HG02885 (cell line): ENCODE measurements around the gene TAS1R3.

Source experiments
- ATAC-seq: cut with Tn5 transposase; IDR thresholded peaks from one replicate; pipeline ENCODE4 v1.9.1; 2021; ENCODE audit warnings: mild to moderate bottlenecking; ENCODE audit not compliant: unreplicated experiment, poor library complexity

Gene TAS1R3

GRCh38 chr1:1294250-1294890 lies 36.7 kb upstream of the TAS1R3 start:
- ATAC-seq: no peak

DNA sequence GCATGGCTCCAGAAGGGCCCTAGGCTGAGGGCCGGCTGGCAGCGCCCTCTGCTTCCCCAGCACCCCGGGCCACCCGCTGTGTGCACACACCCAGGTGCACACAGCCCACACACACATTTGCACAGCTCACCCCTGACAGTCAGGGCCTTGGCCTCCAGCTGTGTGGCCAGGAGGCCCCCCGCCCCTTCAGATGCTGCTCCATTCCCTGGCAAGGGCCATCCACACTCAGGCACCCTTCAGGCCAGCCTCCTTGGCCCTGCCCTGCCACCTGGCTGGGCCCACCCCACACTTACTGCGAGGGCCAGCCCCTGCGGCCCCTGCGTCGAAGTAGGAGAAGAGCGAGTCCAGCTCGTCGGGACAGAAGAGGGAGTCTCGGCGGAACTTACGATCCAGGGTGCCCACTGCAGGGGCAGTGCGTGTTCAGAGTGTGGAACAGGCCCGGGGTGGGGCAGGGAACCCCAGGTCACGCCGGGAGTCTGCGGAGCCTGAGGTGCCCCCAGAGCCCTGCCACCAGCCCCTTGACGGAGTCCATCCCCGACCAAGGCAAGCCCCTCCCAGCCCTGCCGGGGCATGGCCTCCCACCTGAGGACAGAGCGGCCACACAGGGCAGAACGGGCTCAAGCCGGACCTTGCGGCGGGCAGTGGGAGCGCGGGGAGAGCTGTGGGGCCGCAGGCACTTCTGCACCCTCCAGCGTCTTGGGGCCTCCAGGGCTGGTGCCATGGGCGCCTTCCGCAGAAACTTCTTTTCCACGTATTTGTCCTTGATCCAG lies 35.7 kb upstream of the TAS1R3 start:
- no peak for ATAC-seq

DNA sequence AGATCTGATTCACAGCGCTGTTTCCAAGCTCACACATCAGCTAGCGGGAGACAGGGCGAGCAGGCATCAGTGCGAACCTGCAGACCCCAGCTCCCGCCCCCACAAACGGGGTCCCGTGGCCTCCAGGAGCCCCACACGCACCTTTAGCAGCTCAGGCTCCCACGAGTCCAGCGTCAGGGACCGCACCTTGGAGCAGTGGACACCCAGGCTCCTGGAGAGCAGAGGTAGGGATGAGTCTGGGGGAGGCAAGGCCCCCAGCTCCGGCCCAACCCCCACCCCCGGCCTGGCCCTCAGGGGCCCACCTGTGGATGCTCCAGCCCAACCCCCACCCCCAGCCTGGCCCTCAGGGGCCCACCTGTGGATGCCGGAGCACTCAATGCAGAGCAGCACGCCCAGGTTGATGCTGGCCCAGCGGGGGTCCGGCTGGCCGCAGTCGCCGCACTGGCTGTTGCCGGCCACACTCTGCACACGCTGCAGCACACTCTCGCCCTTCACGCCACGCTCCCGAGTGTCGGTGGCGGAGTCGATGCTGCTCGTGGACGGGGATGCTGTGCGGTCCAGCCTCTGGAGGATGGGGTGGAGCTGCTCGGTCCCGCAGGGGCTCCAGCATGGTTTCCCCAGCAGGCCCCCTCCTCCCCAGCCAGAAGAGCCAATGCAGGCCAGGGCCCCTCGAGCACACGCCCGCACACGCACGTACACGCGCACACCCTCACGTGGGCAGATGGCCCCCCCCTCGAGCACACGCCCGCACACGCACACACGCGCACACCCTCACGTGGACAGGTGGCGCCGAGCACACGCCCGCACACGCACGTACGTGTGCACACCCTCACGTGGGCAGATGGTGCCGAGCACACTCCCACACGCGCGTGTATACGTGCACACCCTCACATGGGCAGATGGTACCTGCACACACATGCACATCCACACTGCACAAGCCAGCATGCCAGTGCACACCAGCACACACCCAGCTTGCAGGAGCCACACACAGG lies 34.7 kb upstream of the TAS1R3 start:
- ATAC-seq: no peak

DNA sequence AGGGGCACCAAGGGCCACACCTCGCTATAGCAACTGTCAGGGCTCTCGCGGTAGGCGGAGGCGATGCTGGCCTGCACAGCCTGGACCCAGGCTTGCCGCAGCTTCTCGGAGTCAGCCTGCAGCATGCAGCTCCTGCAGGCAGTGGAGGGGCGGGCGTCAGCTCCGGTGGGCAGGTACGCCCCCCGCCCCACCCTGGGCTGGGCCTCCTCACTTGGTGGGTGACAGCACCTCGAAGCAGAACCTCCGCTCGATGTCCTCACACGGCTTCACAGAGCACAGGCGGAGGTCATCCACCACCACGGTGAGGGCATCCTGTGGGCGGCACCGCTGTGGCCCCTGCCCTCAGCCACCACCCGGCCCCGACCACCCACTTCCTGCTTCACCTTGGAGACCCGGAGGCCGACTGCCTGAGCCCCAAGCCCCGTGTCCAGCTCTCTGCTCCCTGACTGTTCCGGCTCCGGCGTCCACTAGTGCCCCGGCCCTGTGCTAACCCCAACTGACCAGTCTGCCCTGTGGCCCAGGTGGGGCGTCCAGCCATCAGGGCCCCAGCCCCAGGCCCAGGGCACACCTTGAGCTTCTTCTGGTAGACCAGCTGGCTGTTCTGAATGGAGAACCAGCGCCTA lies 33.2 kb upstream of the TAS1R3 start:
- ATAC-seq: no peak

GRCh38 chr1:1298861-1299685 lies 32.0 kb upstream of the TAS1R3 start:
- no peak for ATAC-seq

DNA sequence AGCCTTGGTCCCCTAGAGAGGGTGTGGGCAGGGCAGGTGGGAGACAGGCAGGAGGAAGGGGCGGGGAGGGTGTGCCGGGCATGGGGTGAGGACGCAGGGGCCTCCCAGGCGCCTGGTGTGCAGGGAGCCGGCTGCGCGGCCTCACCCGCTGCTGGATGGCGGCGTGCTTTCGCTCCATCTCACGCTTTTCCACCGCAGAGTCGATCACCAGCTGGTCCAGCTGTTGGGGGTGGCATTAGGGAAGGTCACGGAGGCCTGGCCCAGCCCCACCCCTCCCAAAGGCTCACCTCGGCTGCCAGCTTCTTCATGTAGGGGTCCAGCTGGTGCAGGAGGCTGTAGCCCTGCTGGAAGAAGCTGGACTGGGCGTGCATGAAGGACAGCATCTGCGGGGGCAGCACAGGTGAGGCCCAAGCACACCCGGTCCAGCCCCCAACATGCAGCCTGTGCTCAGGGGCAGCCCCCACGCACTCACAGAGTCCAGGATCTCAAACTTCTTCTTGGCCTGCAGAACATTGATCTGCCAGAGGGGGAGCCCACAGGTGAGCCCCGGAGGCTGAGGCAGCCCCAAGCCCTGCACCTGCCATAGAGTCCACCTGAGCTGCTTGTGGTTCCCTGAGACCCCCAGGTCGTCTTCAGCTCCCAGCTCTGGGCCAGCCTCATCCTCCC lies 31.3 kb upstream of the TAS1R3 start:
- ATAC-seq: no peak

DNA sequence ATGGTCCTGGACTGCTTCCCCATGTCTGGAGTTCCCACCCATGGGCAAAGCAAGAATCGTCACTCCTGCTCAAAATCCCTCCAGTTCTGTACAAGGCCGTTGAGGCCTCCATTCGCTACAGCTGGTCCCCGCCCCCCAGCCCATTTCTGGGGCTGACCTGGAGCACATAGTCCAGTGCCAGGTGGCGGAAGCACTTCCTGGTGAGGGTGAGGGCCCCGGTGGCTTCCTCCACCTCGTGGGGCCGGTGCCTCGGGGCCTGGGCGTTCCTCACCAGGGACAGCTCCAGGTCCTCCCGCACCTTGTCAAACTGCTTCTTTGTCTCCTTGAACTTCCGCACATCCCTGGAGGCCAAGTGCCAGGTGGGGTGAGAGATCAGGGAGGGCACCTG lies 30.7 kb upstream of the TAS1R3 start:
- no peak for ATAC-seq

GRCh38 chr1:1302006-1302430 lies 29.1 kb upstream of the TAS1R3 start:
- no peak for ATAC-seq

DNA sequence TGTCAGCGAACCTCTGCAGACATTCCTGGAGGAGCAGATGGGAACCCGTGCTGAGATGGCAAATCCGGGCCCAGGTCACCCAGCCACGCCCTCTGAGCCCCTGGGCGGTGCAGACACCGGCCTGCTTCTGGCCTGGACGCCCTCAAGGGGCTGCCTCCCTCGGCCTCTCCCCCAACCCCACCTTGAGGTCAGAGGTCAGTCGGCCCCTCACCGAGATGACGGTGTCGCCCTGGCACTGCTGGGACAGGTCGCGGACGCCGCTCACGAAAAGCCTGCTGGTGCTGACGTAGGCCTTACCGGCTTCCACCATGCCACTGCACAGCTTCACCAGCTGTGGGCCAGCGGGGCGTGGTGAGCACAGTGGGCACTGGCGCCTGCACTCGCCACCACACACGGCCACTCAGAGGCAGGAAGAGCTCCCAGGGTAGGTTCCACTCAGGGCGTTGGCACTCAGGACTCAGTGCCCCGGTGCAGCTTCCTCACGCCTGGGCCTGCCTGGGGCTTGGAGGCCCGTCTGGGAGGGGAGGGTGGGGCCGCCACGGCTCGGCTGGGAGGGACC lies 28.1 kb upstream of the TAS1R3 start:
- no peak for ATAC-seq

GRCh38 chr1:1303736-1304135 lies 27.3 kb upstream of the TAS1R3 start:
- ATAC-seq: no peak

DNA sequence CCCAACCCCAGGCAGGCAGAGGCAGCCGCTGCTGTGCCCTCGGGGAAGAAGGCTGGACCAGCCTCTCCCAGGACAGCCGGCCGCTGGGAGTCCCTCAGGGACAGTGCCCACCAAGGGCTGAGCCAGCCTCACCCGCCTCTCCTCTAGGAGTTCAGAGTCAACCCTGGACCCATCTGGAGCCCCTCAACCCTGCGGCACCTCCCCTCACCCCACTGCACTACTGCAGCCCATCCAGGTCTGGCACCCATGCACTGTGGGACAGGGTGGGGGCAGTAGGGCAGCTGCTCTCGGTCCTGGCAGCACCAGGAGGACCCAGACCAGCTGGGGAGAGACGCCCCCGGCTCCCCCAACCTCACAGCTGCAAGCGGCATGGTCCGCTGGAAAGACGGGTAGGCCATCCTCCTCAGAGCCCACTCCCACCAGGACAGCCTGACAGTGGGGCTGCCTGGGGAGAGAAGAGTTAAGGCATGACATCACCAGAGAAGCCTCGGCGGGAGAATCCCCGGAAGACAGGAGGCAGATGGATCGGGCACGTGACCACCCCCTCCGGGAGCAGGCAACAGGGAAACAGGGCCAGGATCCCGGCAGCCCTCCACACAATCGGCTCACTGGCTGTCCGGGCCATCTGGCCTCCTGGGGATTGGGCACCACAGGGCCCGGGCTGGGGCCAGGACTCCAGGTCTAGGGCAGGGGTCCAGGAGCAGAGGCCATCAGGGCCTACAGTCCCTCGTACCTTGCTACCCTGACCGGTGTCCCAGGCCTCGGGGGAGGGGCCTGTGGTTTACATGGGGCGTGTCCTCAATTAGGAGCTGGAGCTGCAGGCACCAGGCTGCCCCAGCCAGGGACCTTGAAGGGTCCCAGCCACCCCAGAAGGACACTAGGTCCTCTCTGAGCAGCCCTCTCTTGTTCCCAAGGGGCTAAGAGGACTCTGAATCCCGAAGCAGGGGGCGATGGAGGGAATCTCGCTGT lies 26.5 kb upstream of the TAS1R3 start:
- no peak for ATAC-seq

DNA sequence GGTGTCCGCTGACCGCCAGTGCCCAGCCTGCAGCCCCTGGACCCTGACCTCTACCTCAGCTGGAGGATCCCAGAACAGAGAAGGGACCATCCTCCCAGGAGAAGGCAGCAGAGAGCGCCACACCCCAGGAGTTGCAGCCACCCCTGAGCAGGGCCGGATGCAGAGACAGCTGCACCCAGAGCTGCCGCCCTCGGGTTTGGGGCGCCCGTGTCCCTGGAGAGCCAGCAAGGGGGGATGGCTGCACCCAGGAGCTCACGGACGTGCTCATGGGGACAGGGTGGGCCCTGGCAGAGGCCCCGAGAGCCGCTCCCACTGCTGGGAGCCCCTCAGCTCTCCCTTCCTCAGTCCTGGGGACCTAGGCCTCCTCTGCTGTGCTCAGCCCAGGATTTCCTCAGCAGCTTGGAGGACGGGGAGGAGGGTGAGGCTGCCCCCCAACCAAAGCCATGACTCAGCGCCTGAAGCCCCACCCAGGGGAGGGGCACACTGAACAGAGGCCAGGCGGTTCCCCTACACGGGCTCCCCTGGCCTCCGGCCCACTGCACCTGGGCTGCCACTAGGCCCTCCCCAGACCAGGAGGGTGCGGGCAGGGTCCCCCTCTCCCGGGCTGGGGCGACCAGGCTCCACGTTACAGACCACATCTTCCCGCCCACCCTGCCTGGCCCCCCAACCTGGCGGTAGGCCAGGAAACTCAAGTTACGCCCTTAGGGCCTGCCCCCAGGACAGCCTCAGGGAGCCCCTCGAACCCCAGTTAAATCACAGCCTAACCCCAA lies 25.6 kb upstream of the TAS1R3 start:
- no peak for ATAC-seq

DNA sequence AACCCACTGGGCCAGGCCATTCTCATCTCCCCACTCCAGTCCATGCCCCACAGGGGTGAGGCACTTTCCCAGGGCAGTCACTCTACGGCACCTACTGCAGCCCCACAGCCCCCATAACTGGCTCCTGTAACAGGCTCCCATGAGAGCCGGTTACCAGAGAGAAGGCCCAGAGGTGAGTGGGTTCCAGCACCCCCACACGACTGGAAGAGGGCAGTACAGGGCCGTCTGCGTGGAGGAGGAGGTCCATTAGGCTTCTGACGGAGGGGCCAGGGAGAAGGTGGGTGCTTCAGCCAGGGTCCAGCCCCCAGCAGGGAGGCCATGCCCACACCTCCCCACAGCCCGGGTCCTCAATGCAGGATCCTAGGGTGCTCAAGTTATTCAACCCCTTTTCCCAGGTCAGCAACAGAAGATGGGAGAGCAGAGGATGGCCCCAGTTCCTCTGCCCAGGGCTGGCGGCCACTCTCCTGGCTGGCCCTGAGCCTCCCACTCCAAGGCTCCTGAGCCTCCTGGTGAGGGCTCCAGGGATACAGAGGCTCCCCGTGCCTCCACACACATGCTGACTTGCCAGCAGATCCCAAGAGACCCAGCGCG lies 24.9 kb upstream of the TAS1R3 start:
- no peak for ATAC-seq

DNA sequence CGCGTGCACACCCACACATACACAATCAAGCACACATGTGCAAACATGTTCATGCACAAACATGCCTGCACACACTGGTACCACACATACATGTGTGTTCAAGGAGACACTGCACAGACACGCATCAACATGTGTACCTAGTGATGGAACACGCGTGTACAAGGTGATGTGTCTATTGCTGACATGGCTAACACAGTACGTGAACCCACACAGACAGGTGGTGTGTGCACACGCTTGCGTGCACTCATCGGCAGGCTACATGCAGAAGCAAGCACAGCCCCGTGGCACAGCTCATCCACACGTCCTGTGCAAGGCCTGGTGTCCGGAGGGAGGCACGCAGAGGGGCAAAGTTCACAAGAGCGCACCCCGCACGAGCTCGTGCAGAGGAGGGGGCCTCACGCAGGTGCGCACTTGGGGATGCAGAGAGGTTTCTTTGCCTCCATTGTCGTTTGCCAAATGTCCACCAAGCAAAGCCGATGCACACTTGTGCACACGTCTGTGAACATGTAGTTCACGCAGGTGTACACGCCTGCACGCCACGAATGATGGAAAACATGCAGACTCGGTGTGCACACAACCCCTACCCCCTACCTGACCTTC lies 24.3 kb upstream of the TAS1R3 start:
- no peak for ATAC-seq

DNA sequence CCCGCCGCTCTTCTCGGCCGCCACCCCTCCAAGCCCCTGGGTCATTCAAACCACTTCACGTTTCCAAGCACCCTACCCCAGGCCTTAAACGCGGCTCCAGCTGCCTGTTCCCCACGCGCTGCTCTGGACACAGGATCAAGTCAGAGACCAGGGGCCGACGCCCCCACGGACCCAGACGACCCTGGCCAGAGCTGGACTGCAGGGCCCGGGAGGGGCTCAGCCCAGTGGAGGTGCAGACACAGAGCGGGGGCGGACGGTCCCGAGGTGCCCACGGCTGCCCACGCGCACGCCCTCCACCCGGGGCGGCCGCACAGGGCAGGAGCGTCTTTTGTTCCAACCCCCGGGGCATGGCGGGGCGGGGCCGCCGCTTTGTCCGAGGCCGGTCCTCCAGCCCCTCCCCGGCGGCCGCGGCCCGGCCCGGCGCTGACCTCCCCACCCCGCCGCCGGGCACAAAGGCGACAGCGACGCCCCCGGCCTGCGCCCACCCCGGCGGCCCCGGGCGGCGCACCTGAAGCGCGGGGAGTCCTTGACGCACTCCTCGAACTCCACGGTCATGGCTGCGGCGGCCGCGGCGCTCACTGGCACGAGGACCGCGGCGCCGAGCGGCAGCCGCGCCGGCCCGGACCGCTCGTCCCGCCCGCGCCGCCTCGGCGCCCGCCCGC lies 23.7 kb upstream of the TAS1R3 start:
- ATAC-seq: peak; percentile 4
